Osteocyte (in vitro differentiated cells): ENCODE results near the gene CHRNB1. TPM values are rescaled to one million over a fixed set of nuclear protein-coding genes. Genes with fewer than 3 reads are reported as not detected.

Source experiments
- DNase-seq: peaks from one replicate; pipeline ENCODE4 v3.0.0; 2021; ENCODE audit warnings: mixed read lengths; ENCODE audit not compliant: unreplicated experiment; ENCODE audit errors: extremely low spot score
- H3K27ac Mint-ChIP-seq: one replicate; pipeline ENCODE4 v1.8.0; 2021; ENCODE audit warnings: mild to moderate bottlenecking, mixed read lengths; ENCODE audit not compliant: unreplicated experiment
- H3K27me3 Mint-ChIP-seq: one replicate; pipeline ENCODE4 v1.8.0; 2021; ENCODE audit warnings: mixed read lengths; ENCODE audit not compliant: unreplicated experiment
- H3K36me3 Mint-ChIP-seq: one replicate; pipeline ENCODE4 v1.8.0; 2021; ENCODE audit warnings: mixed read lengths; ENCODE audit not compliant: unreplicated experiment
- H3K4me1 Mint-ChIP-seq: one replicate; pipeline ENCODE4 v1.8.0; 2021; ENCODE audit warnings: mixed read lengths; ENCODE audit not compliant: unreplicated experiment
- H3K4me3 Mint-ChIP-seq: one replicate; pipeline ENCODE4 v1.8.0; 2021; ENCODE audit warnings: mild to moderate bottlenecking, moderate library complexity, mixed read lengths; ENCODE audit not compliant: unreplicated experiment
- H3K9me3 Mint-ChIP-seq: one replicate; pipeline ENCODE4 v1.8.0; 2021; ENCODE audit warnings: mixed read lengths; ENCODE audit not compliant: unreplicated experiment
- CTCF ChIP-seq: fragments of 200-600 bp; sonication (generic); IDR thresholded peaks from 2 replicates; pipeline ENCODE4 v1.5.0; 2021; ENCODE audit warnings: antibody characterized with exemption, mild to moderate bottlenecking, moderate library complexity
- total RNA-seq: library from RNA; stranded (reverse); gene quantifications from 2 replicates; pipeline ENCODE4 v1.2.1, GENCODE V29; 2021

Gene CHRNB1
- total RNA-seq, 1 donor from 2014 or later, result 9.3 TPM

- Mint-ChIP-seq H3K4me3 (no peak overlapping the region), H3K27me3 (no peaks in the 10 kb centered on the region), H3K4me1 (peaks cover 7% of the 10 kb centered on the region), H3K36me3 (peaks cover 19% of the 10 kb centered on the region), H3K27ac (peak overlapping the region; percentile 1), H3K9me3 (no peaks in the 10 kb centered on the region)
- DNase-seq, result no peak
- no peak for TF ChIP-seq CTCF
Measured at GRCh38 chr17:7416323-7416722, 28.5 kb upstream of the CHRNB1 start.

- no peak overlapping the region for H3K4me3 Mint-ChIP-seq
- DNase-seq, result no peak
- no peaks in the 10 kb centered on the region for H3K9me3 Mint-ChIP-seq
- H3K4me1 Mint-ChIP-seq, result peaks cover 7% of the 10 kb centered on the region
- peaks cover 17% of the 10 kb centered on the region for H3K36me3 Mint-ChIP-seq
- H3K27ac Mint-ChIP-seq, result no peak overlapping the region
- no peak for TF ChIP-seq CTCF
- H3K27me3 Mint-ChIP-seq, result no peaks in the 10 kb centered on the region
Measured at GRCh38 chr17:7417056-7417655, 27.7 kb upstream of the CHRNB1 start.

- Mint-ChIP-seq H3K4me1 (no peaks in the 10 kb centered on the region), H3K27ac (no peak overlapping the region), H3K27me3 (no peaks in the 10 kb centered on the region), H3K9me3 (no peaks in the 10 kb centered on the region), H3K36me3 (peaks cover 12% of the 10 kb centered on the region), H3K4me3 (no peak overlapping the region)
- no peak for TF ChIP-seq CTCF
- DNase-seq, result no peak
Measured at GRCh38 chr17:7418472-7419152, 26.2 kb upstream of the CHRNB1 start.

GRCh38 chr17:7419819-7420610 is 24.8 kb upstream of the CHRNB1 start, which contains the start of gene SPEM1:
Gene SPEM1 (plus strand): TSS chr17:7420324. CDS start chr17:7420385, 61 bp downstream.
- DNase-seq, result no peak
- no peak within 1 kb of the TSS for H3K27ac Mint-ChIP-seq
- H3K27me3 Mint-ChIP-seq, result no peaks in the 10 kb centered on the region
- no peak for TF ChIP-seq CTCF
- H3K4me3 Mint-ChIP-seq, result no peak within 1 kb of the TSS
- H3K4me1 Mint-ChIP-seq, result no peaks in the 10 kb centered on the region
- H3K36me3 Mint-ChIP-seq, result peaks cover 9% of the 10 kb centered on the region
- H3K9me3 Mint-ChIP-seq, result no peaks in the 10 kb centered on the region

GRCh38 chr17:7421186-7421585 is 23.7 kb upstream of the CHRNB1 start:
- Mint-ChIP-seq H3K9me3 (no peaks in the 10 kb centered on the region), H3K27ac (no peak overlapping the region), H3K4me3 (no peak overlapping the region)

More at GRCh38 chr17:7421186-7421585, 23.7 kb upstream of the CHRNB1 start:
- Mint-ChIP-seq H3K27me3 (no peaks in the 10 kb centered on the region), H3K4me1 (no peaks in the 10 kb centered on the region), H3K36me3 (peaks cover 6% of the 10 kb centered on the region)
- TF ChIP-seq CTCF, result no peak
- no peak for DNase-seq
